HepG2 (cell line): Measurements from ENCODE around the gene PGM2. TPM values are rescaled to one million over a fixed set of nuclear protein-coding genes. Genes with fewer than 3 reads are reported as not detected.

ENCODE experiments used
- ATAC-seq: fragments of 200-7000 bp; cut with Tn5 transposase; 3 replicates; pipeline ENCODE4 v1.9.1; 2020; ENCODE audit warnings: mild to moderate bottlenecking, moderate library complexity
- BruUV-seq: library from RNA; stranded (reverse); fragments of 400-500 nt; replicated peaks from 2 replicates; lab custom pipeline; 2021; lab: Mats Ljungman, UMichigan
- CTCF ChIA-PET: fragments of 300-600 bp; formaldehyde crosslinking; extraction: SDS; loops from one replicate; lab custom pipeline; 2021; ENCODE audit warnings: low total read pairs, inconsistent platforms, low intra/inter-chr PET ratio; lab: Yijun Ruan, JAX
- POLR2A ChIA-PET: fragments of 350-600 bp; sonication (Branson Sonifier 250); formaldehyde crosslinking; loops from one replicate; lab custom pipeline; 2020; ENCODE audit warnings: antibody characterized with exemption, inconsistent platforms; lab: Yijun Ruan, JAX
- DNase-seq: peaks from one replicate; pipeline ENCODE4 v3.0.0-alpha.2; 2015; ENCODE audit warnings: low spot score
- FAIRE-seq: peaks from 3 replicates; lab custom pipeline; 2011; peaks lifted over from hg19 to GRCh38; lab: Jason Lieb, UNC
- H2AFZ ChIP-seq: one replicate; pipeline ENCODE4 v1.6.1; 2011; ENCODE audit warnings: low read length, inconsistent platforms
- H3K27ac ChIP-seq: fragments of 300-600 bp; 3 replicates; pipeline ENCODE4 v1.8.0; 2011; ENCODE audit warnings: mixed run types, mild to moderate bottlenecking, mixed read lengths, low read length, inconsistent platforms; ENCODE audit not compliant: insufficient read depth; ENCODE audit errors: extremely low read length
- H3K27me3 ChIP-seq, 2 experiments: fragments of 200-600 bp in 1 of 2; 2 replicates in 1 of 2; 3 replicates in 1 of 2; pipeline versions ENCODE4 v1.6.0 to v1.8.0; 2011; ENCODE audit warnings: low read length in 2 of 2, mild to moderate bottlenecking in 2 of 2, moderate library complexity in 2 of 2, inconsistent platforms in 1 of 2; ENCODE audit not compliant: insufficient read depth in 2 of 2, control insufficient read depth in 1 of 2
- H3K36me3 ChIP-seq, 2 experiments: fragments of 200-600 bp in 1 of 2; replicated peaks in 1 of 2; 2 replicates in 1 of 2; 3 replicates in 1 of 2; pipeline versions ENCODE4 v1.5.1 to v1.8.0; 2011; ENCODE audit warnings: low read length in 2 of 2, inconsistent platforms in 1 of 2; ENCODE audit not compliant: insufficient read depth in 2 of 2, control insufficient read depth in 1 of 2
- H3K4me1 ChIP-seq: 2 replicates; pipeline ENCODE4 v1.5.1; 2012; ENCODE audit warnings: low read length, inconsistent platforms; ENCODE audit not compliant: insufficient read depth
- H3K4me2 ChIP-seq: 2 replicates; pipeline ENCODE4 v1.6.0; 2011; ENCODE audit warnings: low read depth, low read length, inconsistent platforms
- H3K4me3 ChIP-seq, 3 experiments: fragments of 200-600 bp in 1 of 3; sonication (generic), shearing (Covaris generic) in 1 of 3; replicated peaks in 1 of 3; 2 replicates each; pipeline ENCODE4 v1.5.1; 2011 to 2016; ENCODE audit warnings: low read length in 3 of 3, inconsistent platforms in 2 of 3, low read depth in 2 of 3, mild to moderate bottlenecking in 2 of 3, control low read depth in 1 of 3, mixed read lengths in 1 of 3; ENCODE audit not compliant: insufficient read depth in 1 of 3
- H3K79me2 ChIP-seq: one replicate; pipeline ENCODE4 v1.6.1; 2011; ENCODE audit warnings: low read length, inconsistent platforms; ENCODE audit not compliant: insufficient read depth
- H3K9ac ChIP-seq: 2 replicates; pipeline ENCODE4 v1.6.0; 2011; ENCODE audit warnings: mild to moderate bottlenecking, low read depth, low read length, inconsistent platforms; ENCODE audit not compliant: insufficient read depth
- H3K9me3 ChIP-seq: 2 replicates; pipeline ENCODE4 v1.5.1; 2012; ENCODE audit warnings: mild to moderate bottlenecking, low read length
- H4K20me1 ChIP-seq: 2 replicates; pipeline ENCODE4 v1.6.0; 2011; ENCODE audit warnings: inconsistent platforms, mild to moderate bottlenecking, low read length, moderate library complexity; ENCODE audit not compliant: insufficient read depth
- CEBPB ChIP-seq: IDR thresholded peaks from 2 replicates; pipeline ENCODE4 v1.6.1; 2011; ENCODE audit warnings: low read depth, low read length, improper control_type of control experiment, borderline replicate concordance
- KDM5B ChIP-seq: sonication (generic); formaldehyde crosslinking; IDR thresholded peaks from 2 replicates; pipeline ENCODE4 v1.4.0; 2020; ENCODE audit warnings: missing genetic modification reagents, mild to moderate bottlenecking, borderline replicate concordance
- KMT2B ChIP-seq: IDR thresholded peaks from 2 replicates; pipeline ENCODE4 v1.6.1; 2016; ENCODE audit warnings: missing genetic modification reagents, missing compliant biosample characterization
- MED13 ChIP-seq: sonication (generic); formaldehyde crosslinking; IDR thresholded peaks from 2 replicates; pipeline ENCODE4 v1.5.0; 2020; ENCODE audit warnings: missing genetic modification reagents
- ONECUT2 ChIP-seq: sonication (generic); formaldehyde crosslinking; IDR thresholded peaks from 2 replicates; pipeline ENCODE4 v1.4.0; 2020; ENCODE audit warnings: missing genetic modification reagents
- PAX8 ChIP-seq: sonication (generic); formaldehyde crosslinking; IDR thresholded peaks from 2 replicates; pipeline ENCODE4 v1.8.0; 2022; ENCODE audit warnings: mild to moderate bottlenecking, missing genetic modification reagents, borderline replicate concordance
- SIN3B ChIP-seq: fragments of 150-350 bp; IDR thresholded peaks from 2 replicates; pipeline ENCODE4 v1.6.1; 2014; ENCODE audit warnings: low read length
- SNRNP70 ChIP-seq: fragments of 200-400 bp; formaldehyde crosslinking; IDR thresholded peaks from 2 replicates; pipeline ENCODE4 v1.6.1; 2017; ENCODE audit warnings: mild to moderate bottlenecking, low read depth, low read length, moderate library complexity
- ZFP36L2 ChIP-seq: sonication (generic); formaldehyde crosslinking; IDR thresholded peaks from 2 replicates; pipeline ENCODE4 v1.4.0; 2020; ENCODE audit warnings: missing genetic modification reagents
- ZMAT3 ChIP-seq: sonication (generic); formaldehyde crosslinking; conservative IDR thresholded peaks from 2 replicates; pipeline ENCODE4 v1.7.0; 2021; ENCODE audit warnings: missing genetic modification reagents
- ZNF20 ChIP-seq: sonication (generic); formaldehyde crosslinking; IDR thresholded peaks from 2 replicates; pipeline ENCODE4 v1.4.0; 2020; ENCODE audit warnings: mild to moderate bottlenecking, moderate library complexity, missing genetic modification reagents
- ZNF567 ChIP-seq: sonication (generic); formaldehyde crosslinking; IDR thresholded peaks from 2 replicates; pipeline ENCODE4 v1.8.1; 2023; ENCODE audit warnings: mild to moderate bottlenecking, missing genetic modification reagents, borderline replicate concordance
- WGBS: methylation state at CpG from one replicate; pipeline ENCODE4 v1.1.6; 2017; ENCODE audit warnings: low lambda C conversion rate; 5-methylcytosine and 5-hydroxymethylcytosine counted together
- in situ Hi-C: cut with HindIII; loops from 2 replicates; pipeline ENCODE4 v1.10.0; 2017; ENCODE audit warnings: low pct_unique_long_range_greater_than_20kb; ENCODE audit not compliant: extremely low pct_ligation_motif_present
- intact Hi-C: fragments of 100-400 bp; cut with micrococcal nuclease; formaldehyde crosslinking; loops from one replicate; pipeline ENCODE4 v1.10.0; 2022; ENCODE audit not compliant: unreplicated experiment
- polyA plus RNA-seq, 8 experiments: library from polyadenylated mRNA; depleted of rRNA in 3 of 8; stranded (reverse) in 7 of 8; unstranded in 1 of 8; fragments of >200 nt; fragmentation: Illumina TruSeq in 4 of 8; extraction: Trizol in 4 of 8; gene quantifications; 2 replicates each; pipeline versions ENCODE4 v1.2.1 to v1.2.3, GENCODE V29; 2011 to 2016; ENCODE audit warnings: low read depth in 4 of 8, missing spikeins in 1 of 8, mixed read lengths in 1 of 8; ENCODE audit not compliant: insufficient read depth in 1 of 8
- total RNA-seq, 5 experiments: library from RNA; depleted of rRNA; stranded (reverse); fragments of >200 nt; fragmentation: Illumina TruSeq; extraction: Trizol; gene quantifications; 2 replicates each; pipeline ENCODE4 v1.2.3, GENCODE V29; 2016; ENCODE audit warnings: low read depth in 1 of 5
- TF ChIP-seq, protein P1 (sequence below): conservative IDR thresholded peaks from 2 replicates; pipeline ENCODE4 v1.6.1; 2018; ENCODE audit warnings: missing genetic modification reagents
- TF ChIP-seq, protein P2 (sequence below): sonication (generic); formaldehyde crosslinking; IDR thresholded peaks from 2 replicates; pipeline ENCODE4 v1.4.0; 2020; ENCODE audit warnings: missing genetic modification reagents, borderline replicate concordance

Gene PGM2
- total and polyA plus RNA-seq, 2 of the 13 experiments (the other 11 are each of a cell fraction or from before 2014, with no cell fraction given), result 14.6 to 36.9 TPM

DNA sequence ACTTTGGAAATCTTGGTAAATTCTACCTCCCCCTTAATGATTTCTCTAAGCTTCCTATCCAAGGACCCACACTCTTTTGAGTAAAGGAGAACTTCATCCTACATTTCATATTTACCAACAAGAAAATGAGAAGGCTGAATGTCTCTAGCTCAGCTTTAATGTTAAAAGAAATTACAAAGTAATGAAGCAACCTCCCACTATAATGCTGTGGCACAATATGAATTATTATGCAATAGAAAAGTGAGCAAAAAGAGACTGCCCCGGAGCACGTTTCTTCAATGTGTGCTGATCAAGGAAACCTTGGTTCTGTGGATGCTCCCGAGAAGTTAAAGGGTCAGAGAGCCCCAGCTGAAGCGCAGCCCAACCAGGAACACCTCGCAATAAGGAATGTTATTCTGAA, 55.3 kb downstream of the PGM2 start:
- ChIA-PET POLR2A (no interaction called here), CTCF (no interaction called here)
- Histone ChIP-seq H3K36me3 (no peaks in the 10 kb centered on the region), H3K27me3 (no peaks in the 10 kb centered on the region), H4K20me1 (no peaks in the 10 kb centered on the region), H3K9me3 (no peaks in the 10 kb centered on the region), H3K4me3 (no peak overlapping the region), H3K79me2 (no peaks in the 10 kb centered on the region), H2AFZ (no peak overlapping the region), H3K4me1 (peaks cover 8% of the 10 kb centered on the region; the same call in 1 of the 2 replicates), H3K9ac (no peak overlapping the region), H3K4me2 (no peak overlapping the region), H3K27ac (no peak overlapping the region)
- ATAC-seq, result no peak
- in situ Hi-C loops (no loop called here), intact Hi-C loops (loop anchor here (10.0 kb wide), 1 partner anchor 93 kb away; no protein-coding TSS in a partner anchor)
- 77% methylated on average over 5 of the region's 5 CpGs for WGBS
- no TSS peak for BruUV-seq
- TF ChIP-seq SNRNP70 (no peak), CEBPB (0 out of 2 replicates have a peak, but pooled peaks have one; percentile 3), ZNF567 (CRISPR knock-in tag) (no peak)
- FAIRE-seq, result no peak
- no peak for DNase-seq

DNA sequence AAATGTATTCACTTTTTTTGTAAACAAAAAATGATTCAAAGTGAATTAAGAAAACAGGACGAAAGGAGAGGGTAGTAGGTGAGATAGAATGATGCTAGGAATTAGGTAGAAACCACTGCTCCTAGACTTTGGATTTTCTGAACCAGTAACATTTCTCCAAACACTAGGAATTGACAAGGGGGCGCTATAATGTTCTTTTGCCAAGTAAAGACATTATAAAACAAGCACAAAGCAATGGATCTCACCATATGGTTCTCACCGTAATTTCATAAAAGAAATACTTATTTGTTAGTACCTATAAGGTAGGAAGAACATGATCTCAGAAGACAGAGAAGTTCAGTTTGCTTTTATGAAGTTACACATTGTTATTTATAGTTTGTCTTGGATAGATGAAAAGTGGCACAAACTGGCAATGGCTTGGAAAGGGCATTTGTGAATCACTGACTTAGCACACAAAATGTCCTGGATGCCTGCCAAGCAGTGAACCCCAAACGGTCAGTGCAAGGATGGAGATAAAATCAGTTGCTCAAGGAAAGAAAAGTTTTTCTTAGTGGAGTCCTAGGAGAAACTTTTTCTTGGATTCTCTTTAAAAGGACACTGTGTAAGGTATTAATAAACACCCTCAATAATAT, 56.3 kb downstream of the PGM2 start:
- Histone ChIP-seq H3K4me3 (no peak overlapping the region), H3K36me3 (no peaks in the 10 kb centered on the region), H3K9ac (no peak overlapping the region), H3K9me3 (no peaks in the 10 kb centered on the region), H3K4me2 (no peak overlapping the region), H4K20me1 (no peaks in the 10 kb centered on the region), H3K27ac (no peak overlapping the region), H3K79me2 (no peaks in the 10 kb centered on the region), H2AFZ (no peak overlapping the region), H3K27me3 (no peaks in the 10 kb centered on the region), H3K4me1 (peaks cover 8% of the 10 kb centered on the region; the same call in 1 of the 2 replicates)
- POLR2A ChIA-PET, result no interaction called here
- DNase-seq (no peak), FAIRE-seq (no peak), ATAC-seq (no peak)
- BruUV-seq, result no TSS peak
- in situ Hi-C loops (no loop called here), intact Hi-C loops (loop anchor here (10.0 kb wide), 1 partner anchor 92 kb away; no protein-coding TSS in a partner anchor)
- CTCF ChIA-PET, result no interaction called here
- WGBS, result 27% methylated on average over 4 of the region's 4 CpGs
- no peak for TF ChIP-seq PAX8
- no peak for TF ChIP-seq ZNF20 (CRISPR knock-in tag)
- TF ChIP-seq, protein P1, sequence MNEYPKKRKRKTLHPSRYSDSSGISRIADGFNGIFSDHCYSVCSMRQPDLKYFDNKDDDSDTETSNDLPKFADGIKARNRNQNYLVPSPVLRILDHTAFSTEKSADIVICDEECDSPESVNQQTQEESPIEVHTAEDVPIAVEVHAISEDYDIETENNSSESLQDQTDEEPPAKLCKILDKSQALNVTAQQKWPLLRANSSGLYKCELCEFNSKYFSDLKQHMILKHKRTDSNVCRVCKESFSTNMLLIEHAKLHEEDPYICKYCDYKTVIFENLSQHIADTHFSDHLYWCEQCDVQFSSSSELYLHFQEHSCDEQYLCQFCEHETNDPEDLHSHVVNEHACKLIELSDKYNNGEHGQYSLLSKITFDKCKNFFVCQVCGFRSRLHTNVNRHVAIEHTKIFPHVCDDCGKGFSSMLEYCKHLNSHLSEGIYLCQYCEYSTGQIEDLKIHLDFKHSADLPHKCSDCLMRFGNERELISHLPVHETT (CRISPR knock-in tag), result no peak
- no peak for TF ChIP-seq ZFP36L2 (CRISPR knock-in tag)
- TF ChIP-seq ONECUT2 (CRISPR knock-in tag), result no peak
- TF ChIP-seq, protein P2, sequence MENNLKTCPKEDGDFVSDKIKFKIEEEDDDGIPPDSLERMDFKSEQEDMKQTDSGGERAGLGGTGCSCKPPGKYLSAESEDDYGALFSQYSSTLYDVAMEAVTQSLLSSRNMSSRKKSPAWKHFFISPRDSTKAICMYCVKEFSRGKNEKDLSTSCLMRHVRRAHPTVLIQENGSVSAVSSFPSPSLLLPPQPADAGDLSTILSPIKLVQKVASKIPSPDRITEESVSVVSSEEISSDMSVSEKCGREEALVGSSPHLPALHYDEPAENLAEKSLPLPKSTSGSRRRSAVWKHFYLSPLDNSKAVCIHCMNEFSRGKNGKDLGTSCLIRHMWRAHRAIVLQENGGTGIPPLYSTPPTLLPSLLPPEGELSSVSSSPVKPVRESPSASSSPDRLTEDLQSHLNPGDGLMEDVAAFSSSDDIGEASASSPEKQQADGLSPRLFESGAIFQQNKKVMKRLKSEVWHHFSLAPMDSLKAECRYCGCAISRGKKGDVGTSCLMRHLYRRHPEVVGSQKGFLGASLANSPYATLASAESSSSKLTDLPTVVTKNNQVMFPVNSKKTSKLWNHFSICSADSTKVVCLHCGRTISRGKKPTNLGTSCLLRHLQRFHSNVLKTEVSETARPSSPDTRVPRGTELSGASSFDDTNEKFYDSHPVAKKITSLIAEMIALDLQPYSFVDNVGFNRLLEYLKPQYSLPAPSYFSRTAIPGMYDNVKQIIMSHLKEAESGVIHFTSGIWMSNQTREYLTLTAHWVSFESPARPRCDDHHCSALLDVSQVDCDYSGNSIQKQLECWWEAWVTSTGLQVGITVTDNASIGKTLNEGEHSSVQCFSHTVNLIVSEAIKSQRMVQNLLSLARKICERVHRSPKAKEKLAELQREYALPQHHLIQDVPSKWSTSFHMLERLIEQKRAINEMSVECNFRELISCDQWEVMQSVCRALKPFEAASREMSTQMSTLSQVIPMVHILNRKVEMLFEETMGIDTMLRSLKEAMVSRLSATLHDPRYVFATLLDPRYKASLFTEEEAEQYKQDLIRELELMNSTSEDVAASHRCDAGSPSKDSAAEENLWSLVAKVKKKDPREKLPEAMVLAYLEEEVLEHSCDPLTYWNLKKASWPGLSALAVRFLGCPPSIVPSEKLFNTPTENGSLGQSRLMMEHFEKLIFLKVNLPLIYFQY (CRISPR knock-in tag), result no peak
- no peak for TF ChIP-seq SIN3B
- TF ChIP-seq KDM5B (CRISPR knock-in tag), result no peak
- TF ChIP-seq ZMAT3 (CRISPR knock-in tag), result no peak
- TF ChIP-seq KMT2B, result no peak
- no peak for TF ChIP-seq MED13 (CRISPR knock-in tag)
